Embryonic facial prominence (tissue), 1 donor: Measurements from ENCODE around the gene SLC17A8.
"Not testable (repeated sequence)": the region's sequence is repeated elsewhere in the genome, so short reads cannot be mapped to it uniquely, and the experiment has no call there.

Experiments used
- DNase-seq: peaks from one replicate; pipeline ENCODE4 v3.0.0-alpha.2; 2016; ENCODE audit errors: extremely low spot score

The SLC17A8 gene

DNA sequence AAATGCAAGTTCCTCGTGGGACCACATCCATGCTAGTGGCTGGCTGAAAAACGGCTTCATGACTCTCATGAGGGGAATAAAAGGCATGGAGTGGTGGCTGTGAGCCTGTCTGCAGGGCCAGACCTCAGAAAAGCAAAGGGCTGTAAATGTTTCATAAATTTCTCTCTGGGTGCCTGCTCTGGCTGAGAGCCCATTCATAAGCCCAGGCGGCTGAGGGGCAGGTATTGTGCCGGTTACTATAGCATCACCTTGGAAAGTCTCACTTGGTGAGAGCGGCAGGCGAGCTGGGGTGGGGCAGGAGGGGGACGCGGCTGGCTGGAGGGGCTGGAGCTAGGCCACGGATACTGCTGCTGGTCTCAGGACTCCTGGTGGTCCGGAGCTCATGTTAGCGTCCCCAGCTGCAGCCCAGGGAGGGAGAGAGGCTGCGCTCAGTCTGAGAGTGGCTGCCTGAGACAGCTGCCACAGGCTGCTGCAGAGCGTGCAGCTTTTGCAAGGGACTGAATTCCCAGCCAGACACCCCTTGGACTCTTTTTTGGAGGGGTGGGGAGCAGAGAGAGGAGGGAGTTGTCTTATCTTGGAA lies at the start of gene SLC17A8:
SLC17A8 (plus strand) TSS at position 431 of the 580 bp plus-strand sequence. CDS start 318 bp downstream, outside the sequence.
- DNase-seq: no peak

DNA sequence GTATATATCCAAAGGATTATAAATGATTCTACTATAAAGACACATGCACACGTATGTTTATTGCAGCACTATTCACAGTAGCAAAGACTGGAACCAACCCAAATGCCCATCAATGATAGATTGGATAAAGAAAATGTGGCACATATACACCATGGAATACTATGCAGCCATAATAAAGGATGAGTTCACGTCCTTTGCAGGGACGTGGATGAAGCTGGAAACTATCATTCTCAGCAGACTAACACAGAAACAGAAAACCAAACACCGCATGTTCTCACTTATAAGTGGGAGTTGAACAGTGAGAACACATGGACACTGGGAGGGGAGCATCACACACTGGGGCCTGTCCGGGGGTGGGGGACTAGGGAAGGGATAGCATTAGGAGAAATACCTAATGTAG lies 48.7 kb upstream of the SLC17A8 start:
- DNase-seq: not testable (repeated sequence)

DNA sequence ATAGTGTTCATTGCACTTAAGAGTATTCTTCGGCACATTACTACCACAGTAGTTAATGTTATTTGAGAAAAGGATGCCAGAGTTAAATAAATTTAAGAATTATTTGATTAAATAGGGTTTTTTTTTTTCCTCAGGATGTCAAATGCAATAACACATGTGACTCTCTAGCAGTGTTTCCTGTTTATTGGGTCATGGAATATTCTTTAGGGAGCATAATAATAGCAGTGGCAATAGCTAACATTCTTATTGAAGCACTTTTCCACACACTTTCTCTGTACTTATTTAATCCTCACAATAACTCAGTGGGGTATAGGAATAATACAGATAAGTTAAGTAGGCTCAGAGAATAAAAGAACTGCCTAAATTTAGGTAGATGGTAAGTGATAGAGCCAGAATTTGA lies 45.6 kb upstream of the SLC17A8 start:
- DNase-seq: no peak

DNA sequence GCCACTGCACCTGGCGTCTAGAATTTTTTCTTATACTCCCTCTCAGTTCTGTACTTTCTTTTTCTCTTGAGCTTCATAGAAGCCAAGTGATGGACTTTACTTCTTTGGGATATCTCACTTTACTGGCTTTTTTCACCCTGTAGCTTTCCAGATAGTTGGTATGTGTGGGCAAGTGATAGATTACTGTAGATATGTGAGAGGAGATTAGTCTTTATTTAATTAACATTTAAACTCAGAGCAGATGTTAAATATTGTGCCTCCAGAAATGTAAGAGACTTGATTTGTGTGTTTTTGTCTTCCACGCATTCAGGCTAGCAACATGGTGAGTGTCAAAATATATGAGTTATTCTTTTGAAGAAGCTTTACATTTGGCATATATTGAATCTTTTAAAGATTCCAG lies 39.5 kb upstream of the SLC17A8 start:
- no peak for DNase-seq

DNA sequence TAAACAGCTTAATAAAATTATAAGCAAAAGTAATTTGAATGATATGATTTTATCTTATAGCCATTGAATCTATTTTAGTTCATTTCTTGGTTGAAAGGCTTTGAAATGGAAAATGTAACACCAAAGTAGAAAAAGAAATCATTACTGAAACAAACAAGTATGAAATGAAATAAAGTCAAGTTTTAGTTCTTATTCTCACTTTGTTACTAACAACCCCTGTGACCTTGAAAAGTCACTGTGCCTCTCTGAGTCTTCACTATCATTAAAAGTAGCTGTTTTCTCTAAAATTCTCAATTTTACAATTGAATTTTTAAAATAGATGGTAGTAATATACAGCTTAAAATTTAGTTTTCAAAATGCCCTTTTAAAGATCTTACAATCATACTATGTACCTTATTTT lies 32.4 kb upstream of the SLC17A8 start:
- no peak for DNase-seq

DNA sequence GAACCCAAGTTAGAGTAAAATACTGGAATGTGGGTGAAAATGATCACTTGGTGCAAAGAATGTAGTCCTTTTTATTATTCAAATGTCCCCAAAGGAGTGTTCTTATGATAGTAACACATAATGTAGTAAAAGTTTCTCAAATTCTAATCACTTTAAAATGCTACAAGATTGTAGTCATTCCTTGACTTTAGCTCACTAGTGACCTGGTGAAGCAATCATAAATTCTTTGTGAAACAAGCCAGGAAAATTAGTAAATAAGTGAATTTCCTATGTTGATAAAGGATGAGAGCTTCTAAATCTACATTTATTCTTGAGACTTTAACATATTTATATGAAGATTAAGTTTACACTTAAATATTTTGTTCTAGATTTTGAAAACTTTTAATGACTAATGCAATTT lies 30.7 kb upstream of the SLC17A8 start:
- DNase-seq: no peak

DNA sequence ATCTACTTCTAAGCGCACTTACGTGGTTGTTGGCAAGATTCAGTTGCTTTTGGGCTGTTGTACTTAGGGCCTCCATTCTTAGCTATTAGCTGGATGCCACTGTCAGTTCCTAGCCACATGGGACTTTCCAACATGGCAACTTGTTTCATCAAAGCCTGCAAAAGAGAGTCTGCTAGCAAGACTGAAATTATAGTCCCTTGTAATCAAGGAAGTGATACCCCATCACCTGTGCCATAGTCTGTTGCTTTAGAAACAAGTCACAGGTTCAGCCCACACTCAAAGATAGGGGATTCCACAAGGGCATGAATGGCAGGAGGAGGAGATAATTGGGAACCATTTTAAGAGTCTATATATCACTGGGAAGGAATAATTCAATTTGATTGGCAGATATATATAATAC lies 27.1 kb upstream of the SLC17A8 start:
- DNase-seq: no peak

DNA sequence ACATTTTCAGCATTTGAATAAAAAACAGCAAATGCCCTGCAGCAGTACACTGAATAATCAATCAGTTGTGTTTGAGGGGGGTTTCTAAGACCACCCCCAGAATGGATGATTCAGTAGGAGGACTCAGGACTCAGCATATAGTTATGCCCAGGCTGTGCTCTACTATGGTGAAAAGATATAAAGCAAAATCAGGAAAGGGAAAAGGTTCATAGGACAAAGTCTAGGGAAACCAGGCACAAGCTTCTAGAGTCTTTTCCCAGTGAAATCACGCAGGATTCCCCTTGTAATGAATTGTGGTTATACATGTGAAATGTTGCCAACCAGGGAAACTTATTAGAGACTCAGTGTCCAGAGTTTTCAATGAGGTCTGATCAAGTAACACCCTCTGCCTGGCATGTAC lies 25.0 kb upstream of the SLC17A8 start:
- no peak for DNase-seq

DNA sequence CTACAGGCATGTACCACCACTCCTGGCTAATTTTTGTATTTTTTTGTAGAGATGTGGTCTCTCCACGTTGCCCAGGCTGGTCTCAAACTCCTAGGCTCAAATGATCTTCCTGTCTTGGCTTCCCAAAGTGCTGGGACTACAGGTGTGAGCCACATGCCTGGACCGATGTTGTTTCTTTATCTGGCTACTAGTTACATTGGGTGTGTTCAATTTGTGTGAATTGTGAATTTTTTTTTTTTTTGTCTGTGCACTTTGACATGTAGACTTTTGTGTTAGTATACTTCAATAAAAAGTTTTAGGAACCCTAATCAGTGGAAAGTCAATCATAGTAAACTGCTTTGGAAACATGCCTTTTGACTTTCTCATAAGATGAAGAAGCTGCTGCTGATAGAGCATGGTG lies 24.0 kb upstream of the SLC17A8 start:
- DNase-seq: no peak

DNA sequence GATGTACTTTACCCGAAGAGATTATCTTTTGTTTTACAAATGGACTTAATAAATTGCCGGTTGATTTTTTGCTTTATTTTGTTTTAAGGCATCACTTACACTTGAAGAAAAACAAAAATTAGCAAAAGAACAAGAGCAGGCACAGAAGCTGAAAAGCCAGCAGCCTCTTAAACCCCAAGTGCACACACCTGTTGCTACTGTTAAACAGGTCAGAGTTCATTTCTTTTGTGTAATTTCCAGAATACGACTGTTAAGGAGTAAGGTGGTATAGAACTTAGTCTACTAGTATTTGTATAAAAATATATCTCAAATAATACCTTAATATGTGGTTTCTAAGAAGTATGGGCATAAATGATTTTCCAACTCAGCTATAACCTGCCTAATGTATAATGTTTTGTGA lies 19.6 kb upstream of the SLC17A8 start:
- DNase-seq: no peak

DNA sequence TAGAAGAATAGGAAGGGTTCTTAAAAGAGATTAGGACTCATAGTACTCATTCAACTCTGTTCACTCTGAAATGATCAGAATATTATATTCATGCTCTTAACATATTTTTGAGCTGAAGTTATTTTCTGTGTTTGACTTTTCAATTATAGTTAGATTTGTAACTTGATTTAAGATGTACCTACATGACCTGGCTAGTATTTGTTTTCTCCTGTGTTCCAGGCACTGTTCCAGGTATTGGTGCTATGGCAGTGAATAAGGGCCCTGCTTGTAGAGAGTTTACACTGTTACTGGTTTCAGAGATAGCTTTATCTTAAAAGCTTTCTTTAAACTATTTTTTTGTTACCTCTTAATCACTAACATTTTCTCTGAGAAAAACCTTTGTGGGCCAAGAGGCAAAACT lies 19.1 kb upstream of the SLC17A8 start:
- DNase-seq: no peak

DNA sequence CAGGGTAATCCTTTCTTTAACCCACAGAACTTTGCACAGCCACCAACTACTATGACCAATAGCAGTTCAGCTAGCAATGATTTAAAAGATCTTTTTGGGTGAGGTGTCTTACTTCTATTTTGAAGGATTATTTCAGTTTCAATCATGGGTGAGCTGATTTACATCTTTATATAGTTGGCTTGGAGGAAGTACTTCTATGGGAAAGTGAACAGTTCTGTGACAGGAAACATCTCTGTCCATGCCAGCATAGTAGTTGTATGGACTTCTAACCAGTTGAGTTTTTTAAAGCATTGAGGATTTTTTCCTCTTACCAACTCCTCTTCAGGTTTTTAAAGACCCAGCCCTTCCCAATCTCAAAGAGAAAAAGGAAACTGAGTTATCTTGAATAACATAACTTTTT lies 17.8 kb upstream of the SLC17A8 start:
- DNase-seq: no peak

DNA sequence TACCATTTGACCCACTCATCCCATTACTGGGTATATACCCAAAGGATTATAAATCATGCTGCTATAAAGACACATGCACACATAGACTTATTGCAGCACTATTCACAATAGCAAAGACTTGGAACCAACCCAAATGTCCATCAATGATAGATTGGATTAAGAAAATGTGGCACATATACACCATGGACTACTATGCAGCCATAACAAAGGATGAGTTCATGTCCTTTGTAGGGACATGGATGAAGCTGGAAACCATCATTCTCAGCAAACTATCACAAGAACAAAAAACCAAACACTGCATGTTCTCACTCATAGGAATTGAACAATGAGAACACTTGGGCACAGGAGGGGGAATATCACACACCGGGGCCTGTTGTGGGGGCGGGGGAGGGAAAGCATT lies 14.0 kb upstream of the SLC17A8 start:
- not testable (repeated sequence) for DNase-seq

DNA sequence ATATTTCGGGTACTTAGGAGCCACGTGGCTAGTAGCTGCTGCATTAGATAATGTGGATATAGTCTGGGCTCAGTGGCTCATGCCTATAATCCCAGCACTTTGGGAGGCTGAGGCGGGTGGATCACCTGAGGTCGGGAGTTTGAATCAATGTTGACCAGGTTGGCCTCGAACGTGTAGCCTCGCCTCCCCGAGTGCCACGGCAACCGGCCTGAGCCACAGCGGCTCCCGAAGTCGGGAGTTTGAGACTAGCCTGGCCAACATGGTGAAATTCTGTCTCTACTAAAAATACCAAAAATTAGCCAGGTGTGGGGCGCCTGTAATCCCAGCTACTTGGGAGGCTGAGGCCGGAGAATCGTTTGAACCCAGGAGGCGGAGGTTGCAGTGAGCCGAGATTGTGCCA lies 12.5 kb upstream of the SLC17A8 start:
- DNase-seq: not testable (repeated sequence)

DNA sequence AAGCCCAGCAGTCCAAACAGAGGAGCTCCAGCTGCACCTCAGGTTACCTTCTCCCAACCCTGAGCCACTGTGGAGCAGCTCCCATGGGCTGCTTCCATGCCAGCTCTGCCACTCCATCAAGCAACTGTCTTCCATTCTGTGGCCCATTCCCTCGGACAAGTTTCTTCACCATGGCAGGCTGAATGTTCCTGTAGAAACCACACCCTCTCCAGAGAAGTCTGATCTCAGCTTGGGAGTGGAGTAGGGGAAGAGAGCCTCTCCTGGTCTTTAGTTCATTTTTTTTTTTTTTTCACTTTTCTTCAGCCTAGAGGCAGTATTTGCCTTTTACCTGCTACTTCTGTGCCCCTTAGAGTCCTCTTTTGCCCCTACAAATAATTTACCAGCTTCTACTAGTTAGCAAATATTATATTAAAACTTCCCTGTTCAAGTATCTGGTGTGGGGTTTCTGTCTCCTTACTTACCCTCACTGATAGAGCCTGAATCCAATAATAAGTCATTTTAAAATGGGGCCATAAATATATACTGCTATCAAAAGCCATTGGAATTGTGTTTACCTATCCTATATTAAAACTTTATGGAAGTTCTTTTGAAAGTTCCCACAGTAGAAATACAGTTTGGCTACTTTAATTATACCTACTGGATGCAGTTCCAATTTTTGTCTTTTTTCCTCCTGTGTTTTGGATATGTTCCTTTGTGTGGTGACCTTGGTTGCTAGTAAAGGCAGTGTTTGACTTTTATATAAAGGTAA lies 11.7 kb upstream of the SLC17A8 start:
- DNase-seq: no peak

DNA sequence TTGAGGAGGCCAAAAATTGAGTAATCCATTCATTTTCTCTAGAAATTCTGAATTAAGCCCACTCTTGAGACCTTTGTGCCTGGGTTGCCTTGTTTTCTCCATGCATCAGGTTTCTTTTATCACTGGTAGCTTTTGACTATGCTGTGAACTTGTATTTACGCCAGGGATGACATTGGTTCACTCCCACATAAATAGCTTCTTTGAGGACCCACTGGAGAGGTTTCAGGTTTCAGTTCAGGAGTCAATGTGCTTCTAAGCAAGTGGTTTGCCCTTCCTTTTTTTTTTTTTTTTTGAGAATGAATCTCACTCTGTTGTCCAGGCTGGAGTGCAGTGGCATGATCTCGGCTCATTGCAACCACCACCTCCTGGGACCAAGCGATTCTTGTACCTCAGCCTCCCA lies 10.2 kb upstream of the SLC17A8 start:
- no peak for DNase-seq

DNA sequence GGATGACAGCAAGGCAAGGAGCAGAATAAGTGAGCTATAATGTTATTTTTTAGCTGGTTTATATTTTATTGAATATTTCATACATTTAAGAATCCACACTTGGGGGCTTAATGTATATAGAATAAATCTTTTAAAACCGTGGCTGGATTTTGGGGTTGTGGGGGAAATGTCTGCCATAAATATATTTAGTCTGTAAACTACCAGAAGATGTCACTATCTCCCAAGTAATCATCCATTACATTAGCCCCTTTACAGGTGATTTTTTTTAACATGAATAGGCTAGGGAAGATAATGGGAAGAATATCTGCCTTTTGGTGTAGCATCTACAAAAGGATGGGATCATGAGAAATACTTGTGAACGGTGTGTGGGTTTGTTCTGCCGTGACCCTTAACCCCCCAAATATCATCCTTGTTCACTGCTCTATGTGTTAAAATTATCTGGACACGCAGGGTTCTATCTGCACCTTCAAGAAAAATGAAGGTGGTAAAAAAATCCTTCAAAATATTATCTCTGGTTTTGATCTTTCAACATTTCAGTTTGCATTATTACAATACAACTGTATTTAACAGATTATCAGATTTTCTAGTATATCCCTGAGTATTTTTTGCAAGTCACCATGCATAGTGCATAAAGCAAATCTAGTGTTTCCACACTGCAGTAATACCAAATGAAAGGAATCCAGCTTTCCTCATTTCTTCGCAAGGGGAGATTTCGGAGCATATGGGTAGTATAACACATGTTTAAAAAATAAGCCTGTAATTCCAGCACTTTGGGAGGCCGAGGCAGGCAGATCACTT lies 8.0 kb upstream of the SLC17A8 start:
- no peak for DNase-seq

DNA sequence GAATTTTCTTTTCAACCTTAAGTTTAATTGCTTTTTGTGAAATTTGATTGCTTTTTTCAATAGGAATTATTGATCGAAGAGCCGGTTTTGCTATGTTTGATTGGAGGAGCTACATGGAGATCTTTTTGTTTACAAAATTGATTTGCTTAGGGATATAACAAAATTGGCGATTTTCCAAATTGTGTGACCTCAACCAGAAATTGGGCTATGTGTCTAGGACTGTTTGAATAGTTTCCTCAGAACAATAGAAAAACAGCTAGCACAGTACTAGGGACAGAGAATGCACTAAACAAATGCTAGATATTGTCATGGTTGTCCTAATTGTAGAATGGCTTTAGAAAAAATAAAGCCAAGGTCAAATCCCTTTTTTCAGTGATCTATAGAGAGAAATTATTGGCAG lies 2.4 kb downstream of the SLC17A8 start:
- no peak for DNase-seq

DNA sequence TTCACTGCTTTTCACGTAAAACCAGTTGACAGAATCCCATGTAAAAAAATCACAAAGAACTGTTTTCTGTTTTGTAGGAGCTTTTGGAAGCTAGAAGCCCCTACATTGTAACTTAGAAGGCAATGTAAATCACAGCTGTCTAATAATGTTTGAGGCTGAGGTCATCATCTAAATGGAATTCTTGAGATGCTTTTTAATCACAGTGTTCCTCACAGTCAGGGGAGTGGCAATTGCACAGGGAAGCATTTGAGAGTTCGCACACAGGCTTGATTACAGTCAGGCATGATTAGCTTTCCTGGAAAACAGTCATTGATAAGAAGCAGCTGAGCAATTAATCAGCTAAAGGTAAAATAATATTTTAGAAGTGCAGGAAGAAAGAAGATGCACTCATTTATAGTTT lies 2.9 kb downstream of the SLC17A8 start:
- no peak for DNase-seq

DNA sequence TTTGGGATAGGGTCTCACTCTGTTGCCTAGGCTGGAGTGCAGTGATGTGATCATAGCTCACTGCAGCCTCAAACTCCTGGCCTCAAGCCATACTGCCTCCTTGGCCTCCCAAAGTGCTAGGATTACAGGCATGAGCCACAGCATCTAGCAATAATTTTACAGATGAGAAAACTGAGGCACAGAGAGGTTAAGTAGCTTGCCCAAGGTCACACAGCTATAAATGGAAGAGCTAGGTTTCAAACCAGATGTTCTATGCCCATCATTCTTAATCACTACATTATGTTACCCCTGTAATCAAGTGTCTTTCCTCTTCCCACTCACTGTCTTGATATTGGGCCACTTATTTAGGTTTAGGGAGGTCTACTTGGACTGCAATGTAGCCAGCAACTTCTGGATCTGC lies 3.6 kb downstream of the SLC17A8 start:
- no peak for DNase-seq

DNA sequence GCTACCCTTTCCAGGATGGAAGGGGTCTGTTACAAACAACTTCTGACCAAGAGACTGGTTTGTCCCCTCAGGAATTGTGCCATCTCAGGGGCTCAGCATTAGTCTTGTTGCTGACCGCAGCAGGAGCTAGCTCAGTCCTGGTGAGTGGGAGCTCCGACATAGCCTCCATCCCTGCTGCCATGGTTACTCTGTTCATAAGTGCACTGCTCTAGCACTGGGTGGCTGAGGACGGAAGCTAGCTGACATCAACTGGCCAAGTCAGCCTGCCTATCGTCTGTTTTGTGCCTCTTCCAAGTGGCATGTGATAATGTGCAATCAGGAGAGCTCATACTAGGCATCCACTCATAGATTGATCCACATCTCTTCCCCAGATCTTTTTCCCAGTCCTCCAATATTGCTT lies 7.5 kb downstream of the SLC17A8 start:
- DNase-seq: no peak

DNA sequence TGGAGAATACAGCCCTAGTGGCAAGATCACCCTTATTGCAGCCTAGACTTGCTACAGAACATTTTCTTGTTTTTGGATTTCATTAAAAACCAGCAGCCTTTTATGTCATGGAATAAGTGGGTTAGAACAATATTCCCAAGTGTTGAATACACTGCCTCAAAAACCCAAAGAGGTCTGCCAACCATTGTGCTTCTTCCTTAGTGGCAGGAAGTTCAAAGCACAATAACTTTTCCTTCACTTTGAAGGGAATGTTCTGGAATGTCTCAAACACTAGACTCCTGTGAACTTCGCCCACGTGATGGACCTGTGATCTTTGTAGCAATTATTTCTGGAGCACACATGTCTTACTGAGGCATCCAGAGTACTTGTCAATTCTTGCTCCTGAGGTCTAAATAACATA lies 8.5 kb downstream of the SLC17A8 start:
- no peak for DNase-seq

DNA sequence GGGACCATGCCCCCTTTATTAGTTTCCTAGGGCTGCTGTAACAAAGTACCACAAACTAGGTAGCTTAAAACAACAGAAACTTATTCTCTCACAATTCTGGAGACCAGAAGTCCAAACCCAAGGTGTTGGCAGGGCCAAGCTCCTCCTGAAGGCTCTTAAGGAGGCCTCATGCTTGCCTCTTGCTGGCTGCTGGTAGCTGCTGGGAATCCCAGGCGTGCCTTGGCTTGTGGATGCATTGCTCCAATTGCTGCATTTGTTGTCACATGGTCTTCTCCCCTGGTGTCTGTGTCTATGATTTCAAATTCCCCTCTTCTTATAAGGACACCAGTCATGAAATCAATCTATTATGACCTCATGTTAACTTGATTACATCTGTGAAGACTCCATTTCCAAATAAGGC lies 11.2 kb downstream of the SLC17A8 start:
- DNase-seq: no peak
